H9 (cell line): ENCODE measurements around the gene CAPN9. TPM values are rescaled to one million over a fixed set of nuclear protein-coding genes. Genes with fewer than 3 reads are reported as not detected.

Experiments used
- DNase-seq: peaks from one replicate; pipeline ENCODE4 v3.0.0-alpha.2; 2017
- H2AFZ ChIP-seq: one replicate; pipeline ENCODE4 v1.6.1; 2013; ENCODE audit warnings: mild to moderate bottlenecking, low read length, control low read depth, moderate library complexity
- H2AK5ac ChIP-seq: 2 replicates; pipeline ENCODE4 v1.6.1; 2013; ENCODE audit warnings: low read length, control low read depth, mixed read lengths; ENCODE audit not compliant: insufficient read length
- H2BK120ac ChIP-seq: one replicate; pipeline ENCODE4 v1.6.1; 2013; ENCODE audit warnings: low read depth, mild to moderate bottlenecking, low read length, control low read depth, inconsistent platforms; ENCODE audit not compliant: poor library complexity, severe bottlenecking
- H2BK12ac ChIP-seq: 2 replicates; pipeline ENCODE4 v1.6.1; 2013; ENCODE audit warnings: low read length, control low read depth, mixed read lengths, low read depth; ENCODE audit not compliant: insufficient read length
- H2BK15ac ChIP-seq: 2 replicates; pipeline ENCODE4 v1.6.1; 2013; ENCODE audit warnings: low read depth, low read length, control low read depth
- H2BK20ac ChIP-seq: one replicate; pipeline ENCODE4 v1.6.1; 2013; ENCODE audit warnings: low read depth, mild to moderate bottlenecking, low read length, control low read depth, inconsistent platforms; ENCODE audit not compliant: poor library complexity, severe bottlenecking
- H2BK5ac ChIP-seq: 2 replicates; pipeline ENCODE4 v1.6.1; 2013; ENCODE audit warnings: low read length, control low read depth, mixed read lengths; ENCODE audit not compliant: insufficient read length
- H3K14ac ChIP-seq: 2 replicates; pipeline ENCODE4 v1.6.1; 2013; ENCODE audit warnings: low read length, control low read depth; ENCODE audit not compliant: insufficient read depth
- H3K18ac ChIP-seq: 2 replicates; pipeline ENCODE4 v1.6.1; 2013; ENCODE audit warnings: low read depth, mild to moderate bottlenecking, mixed read lengths, low read length, control low read depth; ENCODE audit not compliant: insufficient read length
- H3K23ac ChIP-seq: 2 replicates; pipeline ENCODE4 v1.6.1; 2013; ENCODE audit warnings: low read length, control low read depth, mixed read lengths, low read depth; ENCODE audit not compliant: insufficient read length
- H3K23me2 ChIP-seq: 2 replicates; pipeline ENCODE4 v1.6.1; 2013; ENCODE audit warnings: low read depth, mild to moderate bottlenecking, mixed read lengths, low read length, control low read depth; ENCODE audit not compliant: insufficient read length, poor library complexity, severe bottlenecking
- H3K27ac ChIP-seq: 2 replicates; pipeline ENCODE4 v1.5.1; 2013; ENCODE audit warnings: low read length, control low read depth, mixed read lengths, low read depth; ENCODE audit not compliant: insufficient read length
- H3K27me3 ChIP-seq: 2 replicates; pipeline ENCODE4 v1.6.1; 2013; ENCODE audit warnings: low read length, control low read depth, inconsistent platforms; ENCODE audit not compliant: insufficient read depth
- H3K4ac ChIP-seq: 2 replicates; pipeline ENCODE4 v1.6.1; 2013; ENCODE audit warnings: low read depth, mild to moderate bottlenecking, control low read depth, inconsistent platforms, low read length, moderate library complexity
- H3K4me1 ChIP-seq: 2 replicates; pipeline ENCODE4 v1.6.1; 2013; ENCODE audit warnings: low read length, control low read depth, inconsistent platforms; ENCODE audit not compliant: insufficient read depth
- H3K4me2 ChIP-seq: 2 replicates; pipeline ENCODE4 v1.6.1; 2013; ENCODE audit warnings: low read length, control low read depth, mixed read lengths; ENCODE audit not compliant: insufficient read length, insufficient read depth
- H3K56ac ChIP-seq: 2 replicates; pipeline ENCODE4 v1.6.1; 2013; ENCODE audit warnings: low read depth, mild to moderate bottlenecking, mixed read lengths, low read length, control low read depth; ENCODE audit not compliant: insufficient read length
- H3K79me1 ChIP-seq: 2 replicates; pipeline ENCODE4 v1.6.1; 2013; ENCODE audit warnings: low read depth, mild to moderate bottlenecking, moderate library complexity, low read length, control low read depth, inconsistent platforms; ENCODE audit not compliant: insufficient read depth, poor library complexity, severe bottlenecking
- H3K79me2 ChIP-seq: 2 replicates; pipeline ENCODE4 v1.6.1; 2013; ENCODE audit warnings: low read length, control low read depth, inconsistent platforms; ENCODE audit not compliant: insufficient read depth
- H3K9ac ChIP-seq: 2 replicates; pipeline ENCODE4 v1.6.1; 2013; ENCODE audit warnings: low read length, control low read depth, mixed read lengths; ENCODE audit not compliant: insufficient read length; ENCODE audit errors: extremely low read depth
- H3K9me3 ChIP-seq: one replicate; pipeline ENCODE4 v1.6.1; 2013; ENCODE audit warnings: low read depth, low read length, inconsistent platforms; ENCODE audit not compliant: control insufficient read depth
- H3T11ph ChIP-seq: one replicate; pipeline ENCODE4 v1.6.1; 2013; ENCODE audit warnings: mild to moderate bottlenecking, low read length, control low read depth, inconsistent platforms
- H4K20me1 ChIP-seq: one replicate; pipeline ENCODE4 v1.6.1; 2013; ENCODE audit not compliant: control insufficient read depth, insufficient read length, insufficient read depth
- H4K5ac ChIP-seq: 2 replicates; pipeline ENCODE4 v1.6.1; 2013; ENCODE audit warnings: low read depth, mild to moderate bottlenecking, mixed read lengths, low read length, control low read depth; ENCODE audit not compliant: insufficient read length
- H4K8ac ChIP-seq: replicated peaks from 2 replicates; pipeline ENCODE4 v1.6.1; 2013; ENCODE audit warnings: low read length, control low read depth, mixed read lengths, low read depth; ENCODE audit not compliant: insufficient read length
- H4K91ac ChIP-seq: 2 replicates; pipeline ENCODE4 v1.6.1; 2013; ENCODE audit warnings: low read depth, mild to moderate bottlenecking, moderate library complexity, mixed read lengths, low read length, control low read depth; ENCODE audit not compliant: insufficient read length
- H3K27ac Mint-ChIP-seq, 3 experiments: 2 replicates in 2 of 3; 3 replicates in 1 of 3; pipeline ENCODE4 v1.8.0; 2020 to 2021; ENCODE audit warnings: mixed read lengths in 3 of 3, mild to moderate bottlenecking in 1 of 3, moderate library complexity in 1 of 3
- H3K27me3 Mint-ChIP-seq: 2 replicates; pipeline ENCODE4 v1.8.0; 2021; ENCODE audit warnings: low read depth, mild to moderate bottlenecking, moderate library complexity, mixed read lengths
- H3K36me3 Mint-ChIP-seq, 3 experiments: 2 replicates in 2 of 3; 3 replicates in 1 of 3; pipeline ENCODE4 v1.8.0; 2020 to 2021; ENCODE audit warnings: low read depth in 3 of 3, mixed read lengths in 3 of 3; ENCODE audit not compliant: insufficient read depth in 1 of 3
- H3K4me1 Mint-ChIP-seq, 2 experiments: 2 replicates each; pipeline ENCODE4 v1.8.0; 2020; ENCODE audit warnings: mixed read lengths in 2 of 2
- H3K4me3 Mint-ChIP-seq, 2 experiments: 2 replicates in 1 of 2; 3 replicates in 1 of 2; pipeline ENCODE4 v1.8.0; 2020 to 2021; ENCODE audit warnings: mild to moderate bottlenecking in 2 of 2, mixed read lengths in 2 of 2, moderate library complexity in 1 of 2
- H3K9me3 Mint-ChIP-seq, 2 experiments: 2 replicates in 1 of 2; 3 replicates in 1 of 2; pipeline ENCODE4 v1.8.0; 2020; ENCODE audit warnings: mild to moderate bottlenecking in 2 of 2, mixed read lengths in 2 of 2, moderate library complexity in 1 of 2
- WGBS: extraction: QIAGEN DNeasy Blood & Tissue Kit; methylation state at CpG from one replicate; pipeline ENCODE4 v1.1.7; 2013; ENCODE audit warnings: missing lambda C conversion rate, low lambda C conversion rate, mixed read lengths; ENCODE audit not compliant: insufficient read length; ENCODE audit errors: extremely low coverage; 5-methylcytosine and 5-hydroxymethylcytosine counted together
- total RNA-seq: library from RNA; stranded (reverse); gene quantifications from 2 replicates; pipeline ENCODE4 v1.2.1, GENCODE V29; 2021
- TF ChIP-seq, protein P1 (sequence below): fragments of 200-600 bp; sonication (generic); conservative IDR thresholded peaks from 3 replicates; pipeline ENCODE4 v1.8.0; 2021; ENCODE audit warnings: antibody characterized with exemption, mild to moderate bottlenecking

The CAPN9 gene
- total RNA-seq, 1 experiment from 2014 or later: 0.22 TPM

DNA sequence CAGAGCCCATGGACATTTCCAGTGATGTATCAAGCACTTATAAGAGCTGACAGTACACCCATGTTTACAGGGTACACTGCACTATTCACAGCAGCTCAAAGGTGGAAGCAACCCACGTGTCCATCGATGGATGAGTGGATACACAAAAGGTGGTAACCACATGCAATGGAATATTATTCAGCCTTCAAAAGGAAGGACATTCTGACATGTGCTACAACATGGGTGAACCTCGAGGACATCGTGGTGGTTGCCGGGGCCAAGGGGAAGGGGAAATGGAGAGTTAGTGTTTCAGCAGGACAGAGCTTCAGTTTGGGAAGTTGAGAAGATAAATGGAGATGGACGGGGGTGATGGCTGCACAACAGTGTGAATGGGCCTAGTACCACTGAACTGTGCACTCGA lies 42.4 kb upstream of the CAPN9 start:
- DNase-seq: no peak
- Histone ChIP-seq H3T11ph (no peak overlapping the region), H3K23ac (no peak overlapping the region), H3K27me3 (no peaks in the 10 kb centered on the region), H3K27ac (no peak overlapping the region), H3K14ac (no peak overlapping the region), H3K4me1 (no peaks in the 10 kb centered on the region), H3K79me2 (no peaks in the 10 kb centered on the region), H2AK5ac (no peak overlapping the region), H4K91ac (no peak overlapping the region), H3K56ac (no peak overlapping the region), H3K23me2 (no peaks in the 10 kb centered on the region), H3K9ac (no peak overlapping the region), H4K5ac (no peak overlapping the region), H2AFZ (no peak overlapping the region), H3K9me3 (no peaks in the 10 kb centered on the region), H4K8ac (no peak overlapping the region), H2BK120ac (no peak overlapping the region), H3K18ac (no peak overlapping the region), H2BK5ac (no peak overlapping the region), H2BK15ac (no peak overlapping the region), H3K4me2 (no peak overlapping the region), H2BK12ac (no peak overlapping the region), H2BK20ac (no peak overlapping the region), H4K20me1 (no peaks in the 10 kb centered on the region), H3K4ac (no peak overlapping the region), H3K79me1 (no peaks in the 10 kb centered on the region)
- peaks cover 5 to 9% of the 10 kb centered on the region in 2 experiments; a peak in 2 of 4 replicates for H3K4me1 Mint-ChIP-seq
- H3K9me3 Mint-ChIP-seq: no peaks in the 10 kb centered on the region
- peaks cover 37% of the 10 kb centered on the region for H3K27me3 Mint-ChIP-seq
- H3K4me3 Mint-ChIP-seq: no peak overlapping the region
- WGBS: no CpG with 5 or more reads among the region's 7 CpGs
- no peak overlapping the region for H3K27ac Mint-ChIP-seq
- no peaks in the 10 kb centered on the region for H3K36me3 Mint-ChIP-seq
- TF ChIP-seq, protein P1, sequence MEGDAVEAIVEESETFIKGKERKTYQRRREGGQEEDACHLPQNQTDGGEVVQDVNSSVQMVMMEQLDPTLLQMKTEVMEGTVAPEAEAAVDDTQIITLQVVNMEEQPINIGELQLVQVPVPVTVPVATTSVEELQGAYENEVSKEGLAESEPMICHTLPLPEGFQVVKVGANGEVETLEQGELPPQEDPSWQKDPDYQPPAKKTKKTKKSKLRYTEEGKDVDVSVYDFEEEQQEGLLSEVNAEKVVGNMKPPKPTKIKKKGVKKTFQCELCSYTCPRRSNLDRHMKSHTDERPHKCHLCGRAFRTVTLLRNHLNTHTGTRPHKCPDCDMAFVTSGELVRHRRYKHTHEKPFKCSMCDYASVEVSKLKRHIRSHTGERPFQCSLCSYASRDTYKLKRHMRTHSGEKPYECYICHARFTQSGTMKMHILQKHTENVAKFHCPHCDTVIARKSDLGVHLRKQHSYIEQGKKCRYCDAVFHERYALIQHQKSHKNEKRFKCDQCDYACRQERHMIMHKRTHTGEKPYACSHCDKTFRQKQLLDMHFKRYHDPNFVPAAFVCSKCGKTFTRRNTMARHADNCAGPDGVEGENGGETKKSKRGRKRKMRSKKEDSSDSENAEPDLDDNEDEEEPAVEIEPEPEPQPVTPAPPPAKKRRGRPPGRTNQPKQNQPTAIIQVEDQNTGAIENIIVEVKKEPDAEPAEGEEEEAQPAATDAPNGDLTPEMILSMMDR: no peak
